Fibroblast of lung (primary cell): ENCODE measurements around the gene TEC. TPM values are rescaled to one million over a fixed set of nuclear protein-coding genes. Genes with fewer than 3 reads are reported as not detected.

Experiments used
- DNase-seq, 2 donors: peaks; one replicate each; pipeline versions ENCODE4 v3.0.0 to v3.0.0-alpha.2; 2010; ENCODE audit warnings: low read depth in 2 of 2
- H2AFZ ChIP-seq: 2 replicates; pipeline ENCODE4 v1.5.1; 2012; ENCODE audit warnings: low read length, control low read depth, inconsistent platforms
- H3K27ac ChIP-seq: 2 replicates; pipeline ENCODE4 v1.5.1; 2011; ENCODE audit warnings: low read length, control low read depth; ENCODE audit not compliant: insufficient read depth
- H3K27me3 ChIP-seq: 2 replicates; pipeline ENCODE4 v1.5.1; 2011; ENCODE audit warnings: mild to moderate bottlenecking, low read length; ENCODE audit not compliant: control insufficient read depth, insufficient read depth
- H3K36me3 ChIP-seq: 2 replicates; pipeline ENCODE4 v1.5.1; 2011; ENCODE audit warnings: low read length; ENCODE audit not compliant: control insufficient read depth, insufficient read depth
- H3K4me1 ChIP-seq: 2 replicates; pipeline ENCODE4 v1.5.1; 2011; ENCODE audit warnings: low read length; ENCODE audit not compliant: control insufficient read depth, insufficient read depth; ENCODE audit errors: extremely low read depth
- H3K4me2 ChIP-seq: 2 replicates; pipeline ENCODE4 v1.5.1; 2011; ENCODE audit warnings: low read length, control low read depth; ENCODE audit not compliant: insufficient read depth; ENCODE audit errors: extremely low read depth
- H3K4me3 ChIP-seq, 4 experiments: fragments of 200-600 bp in 1 of 4; sonication (generic) in 1 of 4; replicated peaks in 1 of 4; 2 replicates each; pipeline ENCODE4 v1.5.1; 2011 to 2016; ENCODE audit warnings: low read length in 4 of 4, low read depth in 3 of 4, mild to moderate bottlenecking in 3 of 4, control low read depth in 2 of 4, inconsistent platforms in 1 of 4, mixed read lengths in 1 of 4; ENCODE audit not compliant: insufficient read depth in 1 of 4; ENCODE audit errors: control extremely low read depth in 1 of 4
- H3K79me2 ChIP-seq: 2 replicates; pipeline ENCODE4 v1.5.1; 2012; ENCODE audit warnings: mild to moderate bottlenecking, low read length, inconsistent platforms; ENCODE audit not compliant: control insufficient read depth, insufficient read depth
- H3K9ac ChIP-seq: 2 replicates; pipeline ENCODE4 v1.5.1; 2011; ENCODE audit warnings: mild to moderate bottlenecking, low read length, control low read depth; ENCODE audit not compliant: insufficient read depth
- H3K9me3 ChIP-seq: 2 replicates; pipeline ENCODE4 v1.5.1; 2012; ENCODE audit warnings: low read depth, low read length; ENCODE audit not compliant: control insufficient read depth, insufficient read depth
- H4K20me1 ChIP-seq: 2 replicates; pipeline ENCODE4 v1.5.1; 2011; ENCODE audit warnings: low read length; ENCODE audit not compliant: control insufficient read depth, insufficient read depth; ENCODE audit errors: extremely low read depth
- CTCF ChIP-seq, 2 donors: IDR thresholded peaks in 1 of 2; conservative IDR thresholded peaks in 1 of 2; 1 replicate in 1 of 2; 2 replicates in 1 of 2; pipeline ENCODE4 v1.5.1; 2011 to 2012; ENCODE audit warnings: low read length in 2 of 2, control low read depth in 1 of 2, inconsistent platforms in 1 of 2, low read depth in 1 of 2, mild to moderate bottlenecking in 1 of 2
- EZH2 ChIP-seq: IDR thresholded peaks from 2 replicates; pipeline ENCODE4 v1.5.1; 2012; ENCODE audit warnings: low read length, control low read depth, mild to moderate bottlenecking; ENCODE audit errors: missing control alignments
- polyA plus RNA-seq, 2 donors: library from polyadenylated mRNA; depleted of rRNA in 1 of 2; stranded (reverse) in 1 of 2; unstranded in 1 of 2; fragments of >200 nt; gene quantifications; 2 replicates each; pipeline ENCODE4 v1.2.1, GENCODE V29; 2011 to 2012; ENCODE audit warnings: missing spikeins in 1 of 2
- total RNA-seq: library from RNA; depleted of rRNA; stranded (reverse); fragments of >200 nt; gene quantifications from 2 replicates; pipeline ENCODE4 v1.2.1, GENCODE V29; 2014

Gene TEC
- total and polyA plus RNA-seq, 2 donors (not counting 1 experiment from before 2014, with no cell fraction given), result 0.79 to 5.3 TPM

GRCh38 chr4:48225368-48226141 is 44.1 kb downstream of the TEC start:
- no peak overlapping the region for H3K9ac ChIP-seq
- H3K4me2 ChIP-seq, result no peak overlapping the region
- H3K79me2 ChIP-seq, result no peaks in the 10 kb centered on the region
- no peak for TF ChIP-seq EZH2
- TF ChIP-seq CTCF (conservative IDR thresholded peaks at IDR 0.05 in 1 of 2, IDR thresholded peaks at IDR 0.05 in 1 of 2; ENCODE audit: low read depth in 1 of 2, low read length in 2 of 2), result no peak
- H3K4me3 ChIP-seq, result no peak overlapping the region
- H4K20me1 ChIP-seq, result no peaks in the 10 kb centered on the region
- no peak overlapping the region for H3K27ac ChIP-seq
- H3K27me3 ChIP-seq, result no peaks in the 10 kb centered on the region
- no peaks in the 10 kb centered on the region for H3K36me3 ChIP-seq
- H2AFZ ChIP-seq, result no peak overlapping the region
- no peaks in the 10 kb centered on the region for H3K9me3 ChIP-seq
- DNase-seq, result no peak
- H3K4me1 ChIP-seq, result no peaks in the 10 kb centered on the region

- Histone ChIP-seq H3K4me3 (no peak overlapping the region), H3K27me3 (no peaks in the 10 kb centered on the region), H3K9me3 (no peaks in the 10 kb centered on the region), H3K27ac (no peak overlapping the region), H3K4me1 (no peaks in the 10 kb centered on the region), H2AFZ (no peak overlapping the region), H4K20me1 (no peaks in the 10 kb centered on the region), H3K79me2 (no peaks in the 10 kb centered on the region), H3K36me3 (no peaks in the 10 kb centered on the region), H3K9ac (no peak overlapping the region), H3K4me2 (no peak overlapping the region)
- TF ChIP-seq EZH2, result no peak
- no peak for TF ChIP-seq CTCF (conservative IDR thresholded peaks at IDR 0.05 in 1 of 2, IDR thresholded peaks at IDR 0.05 in 1 of 2; ENCODE audit: low read depth in 1 of 2, low read length in 2 of 2)
- no peak for DNase-seq
These were observed 45.0 kb downstream of the TEC start for GRCh38 chr4:48224606-48225005.

GRCh38 chr4:48223633-48224295 is 45.9 kb downstream of the TEC start:
- Histone ChIP-seq H3K4me3 (no peak overlapping the region), H3K79me2 (no peaks in the 10 kb centered on the region), H2AFZ (no peak overlapping the region), H3K9me3 (no peaks in the 10 kb centered on the region), H3K4me1 (no peaks in the 10 kb centered on the region), H3K9ac (no peak overlapping the region), H4K20me1 (no peaks in the 10 kb centered on the region), H3K27ac (no peak overlapping the region), H3K4me2 (no peak overlapping the region), H3K36me3 (no peaks in the 10 kb centered on the region), H3K27me3 (no peaks in the 10 kb centered on the region)
- no peak for TF ChIP-seq CTCF (conservative IDR thresholded peaks at IDR 0.05 in 1 of 2, IDR thresholded peaks at IDR 0.05 in 1 of 2; ENCODE audit: low read depth in 1 of 2, low read length in 2 of 2)
- no peak for TF ChIP-seq EZH2
- peak in 1 of 2 donors; percentile 33 for DNase-seq
